ENCODE measurements around the gene CREB3. TPM values are rescaled to one million over a fixed set of nuclear protein-coding genes. Genes with fewer than 3 reads are reported as not detected.

CREB3 gene
- total and polyA plus RNA-seq, 9 of the 15 experiments (the other 6 are each of a cell fraction or from before 2014, with no cell fraction given): 5.7 to 18.3 (median 14.9) TPM

DNA sequence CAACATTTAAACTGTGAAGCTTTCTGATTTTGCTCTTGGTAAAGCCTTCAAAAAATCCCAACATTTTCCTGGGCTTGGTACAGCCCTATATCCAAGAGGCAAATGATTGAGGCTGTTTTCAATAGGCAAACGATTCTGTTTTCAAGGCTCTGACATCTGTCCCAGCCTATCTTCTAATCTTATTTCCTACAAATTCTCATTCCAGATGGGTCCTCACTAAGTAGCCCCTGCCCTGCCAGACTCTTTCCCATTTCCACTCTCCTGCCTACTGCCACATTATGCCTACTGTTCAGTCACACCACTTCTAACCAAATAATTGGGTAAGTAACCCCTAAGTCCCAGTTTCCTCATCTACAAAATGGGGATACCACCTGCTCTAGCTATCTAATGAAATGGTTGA is 13.1 kb downstream of the CREB3 start:
- Histone ChIP-seq H3K4me2 (ENCODE audit: insufficient read depth, low read length) (peak overlapping the region; percentile 93), H2AFZ (ENCODE audit: low read depth, low read length) (no peak overlapping the region), H3K27ac (ENCODE audit: extremely low read depth, low read depth, low read length) (no peak overlapping the region), H3K9ac (ENCODE audit: insufficient read depth in 1 of 2, low read depth in 2 of 2, low read length in 2 of 2) (peak overlapping the region in 1 of 2 experiments; percentile 20; a peak in 1 of 4 replicates), H4K20me1 (replicated peaks; ENCODE audit: control insufficient read depth, insufficient read depth, low read length) (peaks cover 19% of the 10 kb centered on the region), H3K9me1 (ENCODE audit: control insufficient read depth, insufficient read depth, low read length) (peaks cover 6% of the 10 kb centered on the region), H3K4me1 (replicated peaks in 1 of 2; ENCODE audit: control insufficient read depth in 2 of 2, insufficient read depth in 2 of 2, low read length in 2 of 2) (peaks cover 8 to 18% of the 10 kb centered on the region in 2 experiments; a peak in 4 of 5 replicates), H3K4me3 (peak overlapping the region; percentile 95; the same call in 1 of the 2 replicates), H3K36me3 (ENCODE audit: control insufficient read depth, insufficient read depth, low read length) (peaks cover 55% of the 10 kb centered on the region), H3K27me3 (ENCODE audit: control insufficient read depth in 2 of 2, insufficient read depth in 2 of 2, low read length in 2 of 2) (no peaks in the 10 kb centered on the region), H3K79me2 (ENCODE audit: control insufficient read depth, insufficient read depth, low read length) (peaks cover 70% of the 10 kb centered on the region), H3K9me3 (replicated peaks; ENCODE audit: control insufficient read depth, insufficient read depth, low read depth, low read length) (no peaks in the 10 kb centered on the region)
- no TSS peak for BruUV-seq (replicated peaks)
- WGBS (ENCODE audit: insufficient coverage, low coverage, missing lambda C conversion rate): 50% methylated on average over 1 of the region's 1 CpG
- DNase-seq (ENCODE audit: extremely low read depth in 1 of 4, low spot score in 3 of 4) (no peak), FAIRE-seq (no peak), ATAC-seq (no peak)
- intact Hi-C loops (cut with micrococcal nuclease) (no loop called here), in situ Hi-C loops (cut with MboI) (no loop called here)
- ChIA-PET POLR2A (interaction anchor here (0.6 kb wide), 1 partner anchor 48 kb away, joined by 3 read pairs; no protein-coding TSS in a partner anchor), CTCF (ENCODE audit: low intra/inter-chr PET ratio) (no interaction called here)
- no peak for TF ChIP-seq RBM39 (optimal IDR thresholded peaks at IDR 0.05; ENCODE audit: low read depth, low read length)
- TF ChIP-seq ZNF408 (CRISPR knock-in tag; IDR thresholded peaks at IDR 0.05; ENCODE audit: low read depth): no peak
- TF ChIP-seq, protein P1, sequence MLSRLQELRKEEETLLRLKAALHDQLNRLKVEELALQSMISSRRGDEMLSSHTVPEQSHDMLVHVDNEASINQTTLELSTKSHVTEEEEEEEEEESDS (CRISPR knock-in tag; IDR thresholded peaks at IDR 0.05): no peak
- TF ChIP-seq, protein P2, sequence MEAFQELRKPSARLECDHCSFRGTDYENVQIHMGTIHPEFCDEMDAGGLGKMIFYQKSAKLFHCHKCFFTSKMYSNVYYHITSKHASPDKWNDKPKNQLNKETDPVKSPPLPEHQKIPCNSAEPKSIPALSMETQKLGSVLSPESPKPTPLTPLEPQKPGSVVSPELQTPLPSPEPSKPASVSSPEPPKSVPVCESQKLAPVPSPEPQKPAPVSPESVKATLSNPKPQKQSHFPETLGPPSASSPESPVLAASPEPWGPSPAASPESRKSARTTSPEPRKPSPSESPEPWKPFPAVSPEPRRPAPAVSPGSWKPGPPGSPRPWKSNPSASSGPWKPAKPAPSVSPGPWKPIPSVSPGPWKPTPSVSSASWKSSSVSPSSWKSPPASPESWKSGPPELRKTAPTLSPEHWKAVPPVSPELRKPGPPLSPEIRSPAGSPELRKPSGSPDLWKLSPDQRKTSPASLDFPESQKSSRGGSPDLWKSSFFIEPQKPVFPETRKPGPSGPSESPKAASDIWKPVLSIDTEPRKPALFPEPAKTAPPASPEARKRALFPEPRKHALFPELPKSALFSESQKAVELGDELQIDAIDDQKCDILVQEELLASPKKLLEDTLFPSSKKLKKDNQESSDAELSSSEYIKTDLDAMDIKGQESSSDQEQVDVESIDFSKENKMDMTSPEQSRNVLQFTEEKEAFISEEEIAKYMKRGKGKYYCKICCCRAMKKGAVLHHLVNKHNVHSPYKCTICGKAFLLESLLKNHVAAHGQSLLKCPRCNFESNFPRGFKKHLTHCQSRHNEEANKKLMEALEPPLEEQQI (IDR thresholded peaks at IDR 0.05): no peak
- no peak for TF ChIP-seq NFYB (IDR thresholded peaks at IDR 0.05; ENCODE audit: extremely low read depth, insufficient read length)
- no peak for TF ChIP-seq ZBTB17 (CRISPR knock-in tag; IDR thresholded peaks at IDR 0.05)
- TF ChIP-seq DACH1 (IDR thresholded peaks at IDR 0.05; ENCODE audit: partially characterized antibody): no peak
- TF ChIP-seq CHD2 (IDR thresholded peaks at IDR 0.05; ENCODE audit: low read depth, low read length): no peak
- no peak for TF ChIP-seq ZZZ3 (IDR thresholded peaks at IDR 0.05)
- no peak for TF ChIP-seq EZH2 (IDR thresholded peaks at IDR 0.05; ENCODE audit: borderline replicate concordance, low read depth, low read length)
- TF ChIP-seq, protein P3, sequence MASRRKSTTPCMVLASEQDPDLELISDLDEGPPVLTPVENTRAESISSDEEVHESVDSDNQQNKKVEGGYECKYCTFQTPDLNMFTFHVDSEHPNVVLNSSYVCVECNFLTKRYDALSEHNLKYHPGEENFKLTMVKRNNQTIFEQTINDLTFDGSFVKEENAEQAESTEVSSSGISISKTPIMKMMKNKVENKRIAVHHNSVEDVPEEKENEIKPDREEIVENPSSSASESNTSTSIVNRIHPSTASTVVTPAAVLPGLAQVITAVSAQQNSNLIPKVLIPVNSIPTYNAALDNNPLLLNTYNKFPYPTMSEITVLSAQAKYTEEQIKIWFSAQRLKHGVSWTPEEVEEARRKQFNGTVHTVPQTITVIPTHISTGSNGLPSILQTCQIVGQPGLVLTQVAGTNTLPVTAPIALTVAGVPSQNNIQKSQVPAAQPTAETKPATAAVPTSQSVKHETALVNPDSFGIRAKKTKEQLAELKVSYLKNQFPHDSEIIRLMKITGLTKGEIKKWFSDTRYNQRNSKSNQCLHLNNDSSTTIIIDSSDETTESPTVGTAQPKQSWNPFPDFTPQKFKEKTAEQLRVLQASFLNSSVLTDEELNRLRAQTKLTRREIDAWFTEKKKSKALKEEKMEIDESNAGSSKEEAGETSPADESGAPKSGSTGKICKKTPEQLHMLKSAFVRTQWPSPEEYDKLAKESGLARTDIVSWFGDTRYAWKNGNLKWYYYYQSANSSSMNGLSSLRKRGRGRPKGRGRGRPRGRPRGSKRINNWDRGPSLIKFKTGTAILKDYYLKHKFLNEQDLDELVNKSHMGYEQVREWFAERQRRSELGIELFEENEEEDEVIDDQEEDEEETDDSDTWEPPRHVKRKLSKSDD (conservative IDR thresholded peaks at IDR 0.05; ENCODE audit: low read length): no peak
- no peak for TF ChIP-seq RBM34 (IDR thresholded peaks at IDR 0.05; ENCODE audit: borderline replicate concordance, insufficient read depth, low read length)
- no peak for TF ChIP-seq KDM1A (IDR thresholded peaks at IDR 0.05)
- no peak for TF ChIP-seq ZNF175 (CRISPR knock-in tag; IDR thresholded peaks at IDR 0.05; ENCODE audit: low read depth)
- TF ChIP-seq ZNF668 (CRISPR knock-in tag; IDR thresholded peaks at IDR 0.05): no peak
- no peak for TF ChIP-seq NFE2L1 (tag; IDR thresholded peaks at IDR 0.05; ENCODE audit: borderline replicate concordance, low read depth)
- TF ChIP-seq, protein P4, sequence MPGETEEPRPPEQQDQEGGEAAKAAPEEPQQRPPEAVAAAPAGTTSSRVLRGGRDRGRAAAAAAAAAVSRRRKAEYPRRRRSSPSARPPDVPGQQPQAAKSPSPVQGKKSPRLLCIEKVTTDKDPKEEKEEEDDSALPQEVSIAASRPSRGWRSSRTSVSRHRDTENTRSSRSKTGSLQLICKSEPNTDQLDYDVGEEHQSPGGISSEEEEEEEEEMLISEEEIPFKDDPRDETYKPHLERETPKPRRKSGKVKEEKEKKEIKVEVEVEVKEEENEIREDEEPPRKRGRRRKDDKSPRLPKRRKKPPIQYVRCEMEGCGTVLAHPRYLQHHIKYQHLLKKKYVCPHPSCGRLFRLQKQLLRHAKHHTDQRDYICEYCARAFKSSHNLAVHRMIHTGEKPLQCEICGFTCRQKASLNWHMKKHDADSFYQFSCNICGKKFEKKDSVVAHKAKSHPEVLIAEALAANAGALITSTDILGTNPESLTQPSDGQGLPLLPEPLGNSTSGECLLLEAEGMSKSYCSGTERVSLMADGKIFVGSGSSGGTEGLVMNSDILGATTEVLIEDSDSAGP (CRISPR knock-in tag; IDR thresholded peaks at IDR 0.05): no peak
